DMS79 (cell line): Measurements from ENCODE around the gene AKNA.

ENCODE experiments used
- DNase-seq: peaks from one replicate; lab custom pipeline; 2025; lab: John Stamatoyannopoulos, UW

The AKNA gene

GRCh38 chr9:114362394-114362793, 25.4 kb downstream of the AKNA start:
- no peak for DNase-seq

GRCh38 chr9:114361542-114361941, 26.2 kb downstream of the AKNA start:
- DNase-seq: no peak

DNA sequence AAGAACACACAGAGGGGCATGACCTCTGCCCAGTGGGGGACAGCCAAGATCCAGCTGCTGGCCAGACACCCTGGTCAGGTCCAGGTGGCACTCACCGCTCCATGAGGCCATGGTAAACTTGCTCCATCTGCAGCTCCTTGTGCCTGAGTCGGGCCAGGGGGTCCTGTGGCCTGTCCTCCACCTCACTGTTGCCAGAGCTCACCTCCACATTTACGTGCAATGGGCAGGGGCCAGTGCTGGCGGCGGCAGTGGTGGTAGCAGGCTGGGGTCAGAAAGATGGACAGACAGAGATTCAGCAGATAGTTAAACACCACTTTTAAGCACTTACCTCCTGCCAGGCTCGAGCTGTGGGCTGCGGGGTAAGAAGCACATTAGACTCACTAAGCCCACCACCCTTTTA, 28.0 kb downstream of the AKNA start:
- DNase-seq: no peak

- DNase-seq: no peak
Observed at GRCh38 chr9:114357911-114358328, 29.9 kb downstream of the AKNA start.

DNA sequence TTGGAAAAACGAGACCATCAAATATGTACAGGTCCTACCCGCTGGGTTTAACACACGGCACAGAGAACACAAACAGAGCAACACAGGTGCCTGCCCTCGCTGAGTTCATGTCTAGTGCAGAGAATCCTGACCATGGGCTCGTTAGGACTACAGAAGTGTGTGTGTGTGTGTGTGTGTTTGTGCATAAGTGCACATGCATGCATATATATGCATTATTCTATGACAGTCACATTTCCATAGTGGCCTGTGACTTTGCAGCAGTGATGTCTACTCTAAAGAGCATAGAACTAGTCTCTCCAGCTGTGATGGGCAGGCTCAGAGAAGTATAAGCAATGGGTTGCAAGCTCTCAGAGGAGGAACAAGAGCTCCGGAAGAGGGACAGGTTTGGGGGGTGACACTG, 30.4 kb downstream of the AKNA start:
- DNase-seq: no peak

GRCh38 chr9:114356792-114357191, 31.0 kb downstream of the AKNA start:
- no peak for DNase-seq

DNA sequence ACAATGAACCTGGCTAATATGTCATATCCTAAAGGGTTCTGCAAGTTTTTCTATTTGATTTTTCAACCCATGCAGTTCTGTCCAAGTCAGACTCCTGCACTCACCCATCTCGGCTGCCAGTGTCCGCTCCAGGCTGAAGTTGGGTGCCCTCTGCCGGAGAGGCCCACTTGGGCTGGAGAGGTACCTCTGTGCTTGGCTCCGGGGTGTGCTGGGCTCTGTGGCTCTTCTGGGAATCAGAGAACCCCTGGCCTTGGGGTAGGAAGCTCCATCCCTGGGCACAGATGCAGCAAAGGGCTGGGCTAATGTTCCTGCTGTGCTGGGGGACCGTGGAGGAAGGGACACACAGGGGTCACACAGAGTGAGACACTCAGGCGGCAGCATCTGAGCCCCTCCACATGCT, 32.0 kb downstream of the AKNA start:
- no peak for DNase-seq

GRCh38 chr9:114351932-114352331, 35.9 kb downstream of the AKNA start:
- DNase-seq: no peak

DNA sequence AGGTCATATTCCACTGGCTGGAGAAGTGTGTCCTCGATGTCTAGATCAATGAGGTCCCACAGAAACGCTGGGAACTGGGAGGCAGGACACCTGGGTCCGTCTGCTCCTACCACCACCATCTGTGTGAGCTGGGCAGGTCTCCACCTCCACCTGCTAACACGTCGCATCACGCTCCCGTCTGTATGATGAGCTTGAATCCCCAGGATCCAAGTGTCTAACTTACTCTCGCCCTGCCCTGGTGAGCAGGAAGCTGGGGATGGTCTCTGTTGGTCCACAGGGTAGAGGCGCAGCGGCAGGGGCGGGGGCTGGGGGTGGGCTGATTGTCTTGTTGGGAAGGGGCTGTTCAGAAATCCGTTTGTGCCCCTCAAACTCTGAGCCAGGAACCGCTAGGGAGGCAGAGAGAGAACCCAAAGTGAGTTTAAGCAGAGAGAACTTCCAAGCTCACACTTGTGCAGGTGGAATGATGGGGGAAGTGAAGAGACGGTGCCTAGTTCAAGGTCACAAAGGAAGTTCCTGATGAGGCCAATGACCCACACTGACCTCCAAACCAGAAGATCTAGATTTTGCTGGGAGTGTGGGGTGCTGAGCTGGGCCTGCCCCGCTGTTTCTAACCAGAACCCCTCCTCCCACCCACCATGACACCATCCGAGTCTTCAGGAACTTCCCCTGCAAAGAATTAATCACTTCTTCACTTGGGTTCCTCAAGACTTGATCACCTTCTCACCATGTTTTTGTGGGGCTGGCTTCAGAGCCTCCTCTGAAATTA, 37.0 kb downstream of the AKNA start:
- DNase-seq: no peak

- no peak for DNase-seq
Observed at GRCh38 chr9:114349713-114350480, 37.9 kb downstream of the AKNA start.

DNA sequence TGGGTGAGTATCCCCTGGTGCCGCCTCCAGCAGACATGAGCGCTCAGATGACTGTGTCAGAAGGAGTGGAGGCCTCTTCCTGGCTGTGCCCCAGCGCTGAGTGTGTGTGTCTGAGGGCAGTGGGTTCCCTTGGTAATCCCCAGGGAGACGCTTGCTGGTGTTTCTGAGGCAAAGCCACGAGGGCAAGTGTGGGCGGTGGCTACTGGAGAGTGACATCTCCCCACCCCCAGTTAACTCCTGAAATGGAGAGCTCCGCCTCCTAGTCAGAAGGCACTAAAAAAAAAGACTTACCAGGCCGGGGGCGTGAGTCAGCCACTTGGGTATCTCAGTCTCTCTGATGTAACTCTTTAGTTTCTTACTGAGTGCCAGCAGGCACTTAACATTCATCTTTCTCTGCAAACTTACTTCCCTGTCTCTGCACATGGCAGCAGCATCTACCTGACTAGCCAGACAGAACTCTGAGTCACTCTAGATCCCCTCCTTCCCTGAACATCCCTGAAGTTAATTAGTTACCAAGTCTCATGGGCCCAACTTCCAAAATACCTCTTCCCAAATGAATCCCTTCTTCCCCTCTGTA, 38.8 kb downstream of the AKNA start:
- peak; percentile 37 for DNase-seq

DNA sequence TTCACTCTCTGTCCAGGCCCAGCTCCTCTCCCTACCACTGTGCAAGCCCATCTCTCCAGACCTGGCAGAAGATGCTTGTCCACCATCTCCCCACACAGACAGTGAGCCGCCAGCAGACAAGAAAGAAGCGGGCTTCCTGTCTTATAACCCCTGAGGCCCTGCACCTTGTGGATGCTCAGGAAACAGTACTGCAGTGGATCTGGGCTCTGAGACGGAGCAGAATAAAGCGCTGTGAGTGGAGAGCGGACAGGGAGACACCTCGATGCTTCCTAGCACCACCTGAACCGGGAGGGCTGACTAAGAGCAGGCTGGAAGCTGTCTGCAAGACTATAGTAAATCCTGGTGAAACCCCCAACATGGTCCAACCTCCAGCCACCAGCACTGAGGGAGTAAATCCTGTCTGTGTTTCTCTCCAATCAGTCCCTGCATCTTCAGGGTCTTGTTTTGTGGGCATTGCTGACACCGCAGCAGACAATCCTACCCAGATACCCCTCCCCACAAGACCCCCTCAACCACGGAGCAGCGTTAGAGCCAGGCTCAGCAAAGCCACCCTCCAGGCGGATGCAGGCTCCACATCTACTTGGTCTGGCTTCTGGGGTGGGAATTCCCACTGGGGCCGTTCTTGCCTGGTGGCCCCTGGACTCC, 39.4 kb downstream of the AKNA start:
- no peak for DNase-seq

DNA sequence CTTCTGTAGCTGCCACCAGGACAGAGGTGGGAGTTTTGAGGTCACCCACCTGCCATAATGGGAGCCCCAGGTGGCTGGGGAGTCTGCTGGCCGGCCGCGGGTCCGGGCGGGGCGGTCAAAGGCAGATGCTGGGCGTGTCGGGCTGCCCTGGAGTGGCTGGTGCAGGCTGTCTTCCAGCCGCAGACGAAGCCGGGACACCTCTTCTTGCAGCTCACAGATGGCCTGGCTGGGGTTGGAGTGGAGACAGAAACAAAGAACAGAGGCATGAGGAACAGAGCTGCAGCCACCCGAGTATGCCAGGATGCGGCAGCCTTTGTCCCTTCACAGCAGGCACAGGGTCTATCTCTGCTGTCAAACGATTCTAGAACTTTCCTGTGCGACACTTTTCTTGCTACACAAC, 40.1 kb downstream of the AKNA start:
- DNase-seq: no peak

- no peak for DNase-seq
Observed at GRCh38 chr9:114346146-114346545, 41.6 kb downstream of the AKNA start.

DNA sequence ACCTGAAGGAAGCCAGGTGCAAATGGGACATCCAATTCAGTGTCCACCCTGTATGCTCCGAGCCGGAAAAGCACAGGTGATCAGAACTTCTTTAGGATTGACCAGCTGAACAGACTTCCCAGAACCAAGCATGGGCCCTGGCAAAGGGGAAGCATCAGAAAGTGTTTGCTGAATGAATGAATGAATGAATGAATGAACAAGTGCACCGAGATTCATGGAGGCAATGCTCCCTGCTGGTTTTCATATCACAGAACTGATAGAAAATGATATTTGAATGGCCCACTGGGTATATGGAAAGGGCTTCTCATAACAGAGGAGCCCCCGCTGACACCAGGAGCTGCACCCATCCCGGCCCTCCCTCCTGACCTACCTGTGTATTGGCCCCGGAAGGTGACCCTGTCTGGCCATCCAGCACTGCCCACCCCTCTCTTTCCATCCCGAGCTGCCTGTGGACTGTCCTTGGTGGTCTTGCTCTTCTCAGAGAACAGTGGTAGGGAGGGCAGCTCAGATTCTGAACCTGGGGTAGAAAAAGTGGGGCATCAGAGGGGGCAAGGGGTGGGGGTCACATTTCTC, 42.2 kb downstream of the AKNA start:
- no peak for DNase-seq

GRCh38 chr9:114344692-114345091, 43.1 kb downstream of the AKNA start:
- no peak for DNase-seq

- DNase-seq: no peak
Observed at GRCh38 chr9:114344188-114344566, 43.6 kb downstream of the AKNA start.

- no peak for DNase-seq
Observed at GRCh38 chr9:114343471-114344187, 44.2 kb downstream of the AKNA start.

- DNase-seq: no peak
Observed at GRCh38 chr9:114342755-114343440, 44.9 kb downstream of the AKNA start.

DNA sequence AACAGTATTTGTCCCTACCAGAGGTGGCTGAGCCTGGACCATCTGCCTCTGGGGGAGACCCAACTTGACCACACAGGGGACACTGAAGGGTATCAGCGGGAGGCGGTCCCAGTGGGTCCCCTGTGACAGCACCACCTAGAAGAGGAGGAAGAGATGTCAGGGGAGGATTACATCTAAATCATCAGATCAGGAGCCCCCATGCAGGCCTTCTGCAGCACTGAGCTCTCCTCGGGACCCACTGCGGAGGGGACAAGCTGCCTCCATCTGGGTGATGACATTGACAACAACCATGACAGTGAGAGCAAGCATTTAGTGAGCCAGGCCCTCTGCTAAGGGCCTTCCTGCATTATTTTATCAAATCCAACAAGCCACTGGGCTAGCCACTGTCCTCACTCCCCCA, 45.8 kb downstream of the AKNA start:
- DNase-seq: no peak
